HTR-8/SVneo (cell line): ENCODE results near the gene CACNB3.
A peak's percentile ranks its signal among the peaks of the same experiment; 100 is the strongest.
"Not testable (repeated sequence)": the region's sequence is repeated elsewhere in the genome, so short reads cannot be mapped to it uniquely, and the experiment has no call there.

Experiments used
- DNase-seq: peaks from one replicate; pipeline ENCODE4 v3.0.0; 2011; ENCODE audit warnings: low spot score, mixed read lengths; ENCODE audit not compliant: insufficient read length
- FAIRE-seq: peaks from 2 replicates; lab custom pipeline; 2011; peaks lifted over from hg19 to GRCh38; lab: Jason Lieb, UNC

CACNB3 gene

GRCh38 chr12:48851883-48852733 lies 33.8 kb downstream of the CACNB3 start, which contains the start of gene DDX23:
Gene DDX23, minus strand, starts transcription at chr12:48852163. Its CDS starts 6,381 bp downstream, at chr12:48845782.
- peak; percentile 97 for DNase-seq
- peak; percentile 66 for FAIRE-seq

- DNase-seq = peak; percentile 88
- FAIRE-seq = no peak
Measured at GRCh38 chr12:48852734-48853688, 34.7 kb downstream of the CACNB3 start.

- FAIRE-seq = no peak
- no peak for DNase-seq
Measured at GRCh38 chr12:48854488-48854887, 36.2 kb downstream of the CACNB3 start.

GRCh38 chr12:48854932-48855331 lies 36.6 kb downstream of the CACNB3 start:
- FAIRE-seq, DNase-seq: not testable (repeated sequence)

- FAIRE-seq = no peak
- no peak for DNase-seq
Measured at GRCh38 chr12:48856379-48856778, 38.1 kb downstream of the CACNB3 start.

- no peak for FAIRE-seq
- no peak for DNase-seq
Measured at GRCh38 chr12:48857278-48857994, 39.1 kb downstream of the CACNB3 start.

GRCh38 chr12:48858043-48858442 lies 39.7 kb downstream of the CACNB3 start:
- FAIRE-seq (no peak), DNase-seq (no peak)

GRCh38 chr12:48859607-48860006 lies 41.3 kb downstream of the CACNB3 start:
- DNase-seq (no peak), FAIRE-seq (no peak)

GRCh38 chr12:48860236-48860635 lies 41.9 kb downstream of the CACNB3 start:
- FAIRE-seq, DNase-seq: not testable (repeated sequence)

GRCh38 chr12:48861111-48861510 lies 42.8 kb downstream of the CACNB3 start:
- no peak for FAIRE-seq

GRCh38 chr12:48862760-48863159 lies 44.5 kb downstream of the CACNB3 start:
- DNase-seq = no peak
- no peak for FAIRE-seq

More at GRCh38 chr12:48861111-48861510, 42.8 kb downstream of the CACNB3 start:
- DNase-seq = no peak

- FAIRE-seq = no peak
Measured at GRCh38 chr12:48863291-48863690, 45.0 kb downstream of the CACNB3 start.

GRCh38 chr12:48865281-48866051 lies 47.2 kb downstream of the CACNB3 start, which contains the start of gene RND1:
Gene RND1, minus strand, starts transcription at chr12:48865870. Its CDS starts 103 bp downstream, at chr12:48865767.
- DNase-seq (peak; percentile 96), FAIRE-seq (peak; percentile 86)

More at GRCh38 chr12:48863291-48863690, 45.0 kb downstream of the CACNB3 start:
- DNase-seq = no peak

GRCh38 chr12:48866052-48866711 lies 47.9 kb downstream of the CACNB3 start:
- DNase-seq (no peak), FAIRE-seq (no peak)

GRCh38 chr12:48868451-48868850 lies 50.2 kb downstream of the CACNB3 start:
- DNase-seq (no peak), FAIRE-seq (no peak)

- FAIRE-seq = no peak
Measured at GRCh38 chr12:48869191-48869590, 50.9 kb downstream of the CACNB3 start.

GRCh38 chr12:48873096-48873495 lies 54.8 kb downstream of the CACNB3 start:
- DNase-seq (no peak), FAIRE-seq (no peak)

More at GRCh38 chr12:48869191-48869590, 50.9 kb downstream of the CACNB3 start:
- DNase-seq = no peak

GRCh38 chr12:48873534-48873933 lies 55.2 kb downstream of the CACNB3 start:
- FAIRE-seq, DNase-seq: not testable (repeated sequence)
